ENCODE data around the gene GLIPR1L1.
"Not testable (repeated sequence)": the region's sequence is repeated elsewhere in the genome, so short reads cannot be mapped to it uniquely, and the experiment has no call there.

The GLIPR1L1 gene, protein sequence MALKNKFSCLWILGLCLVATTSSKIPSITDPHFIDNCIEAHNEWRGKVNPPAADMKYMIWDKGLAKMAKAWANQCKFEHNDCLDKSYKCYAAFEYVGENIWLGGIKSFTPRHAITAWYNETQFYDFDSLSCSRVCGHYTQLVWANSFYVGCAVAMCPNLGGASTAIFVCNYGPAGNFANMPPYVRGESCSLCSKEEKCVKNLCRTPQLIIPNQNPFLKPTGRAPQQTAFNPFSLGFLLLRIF

DNA sequence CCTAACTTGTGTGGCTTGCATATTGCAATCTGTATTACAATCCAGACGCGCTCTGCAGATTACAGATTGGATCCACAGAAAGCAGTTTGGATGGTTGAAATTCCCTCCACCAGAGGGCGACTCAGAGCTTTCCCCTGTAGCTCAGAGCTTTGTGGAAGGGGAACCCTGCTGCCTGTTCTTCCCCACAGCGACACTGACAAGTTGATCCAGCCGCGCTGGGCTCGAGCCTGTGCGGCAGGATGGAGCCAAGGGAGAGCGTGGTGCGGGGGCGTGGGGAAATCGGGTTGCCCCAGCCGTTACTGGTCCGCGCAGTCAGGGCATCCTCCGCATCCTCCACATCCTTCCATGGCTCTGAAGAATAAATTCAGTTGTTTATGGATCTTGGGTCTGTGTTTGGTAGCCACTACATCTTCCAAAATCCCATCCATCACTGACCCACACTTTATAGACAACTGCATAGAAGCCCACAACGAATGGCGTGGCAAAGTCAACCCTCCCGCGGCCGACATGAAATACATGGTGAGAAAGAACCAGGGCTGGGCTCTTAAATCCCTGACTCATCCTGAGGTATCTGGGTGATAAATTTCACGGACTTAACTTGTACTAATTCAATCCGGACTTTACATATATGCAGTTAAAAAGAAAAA lies at the start of gene GLIPR1L1:
GLIPR1L1 (plus strand) TSS at position 287 of the 647 bp plus-strand sequence; CDS start at position 346, 59 bp downstream.
- peak; percentile 96 for DNase-seq

DNA sequence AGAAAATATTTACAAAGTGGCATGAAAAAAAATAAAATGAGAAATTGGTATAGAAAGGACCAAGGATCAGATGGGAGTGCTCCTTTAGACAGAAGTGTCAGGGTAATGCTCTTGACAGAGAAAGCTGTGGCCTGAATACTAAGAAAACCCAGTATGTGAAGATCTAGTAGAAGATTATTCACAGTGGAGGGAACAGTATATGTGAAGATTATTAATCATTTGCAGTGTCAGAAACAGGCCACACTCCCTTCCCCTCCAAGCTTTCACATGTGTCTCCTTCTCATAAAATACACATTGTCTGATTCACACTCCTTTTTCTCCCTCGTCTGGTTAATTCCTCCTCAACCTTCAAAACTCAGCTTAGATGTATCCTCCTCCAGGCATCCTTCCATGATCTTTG lies 45.6 kb upstream of the GLIPR1L1 start:
- DNase-seq, result no peak

DNA sequence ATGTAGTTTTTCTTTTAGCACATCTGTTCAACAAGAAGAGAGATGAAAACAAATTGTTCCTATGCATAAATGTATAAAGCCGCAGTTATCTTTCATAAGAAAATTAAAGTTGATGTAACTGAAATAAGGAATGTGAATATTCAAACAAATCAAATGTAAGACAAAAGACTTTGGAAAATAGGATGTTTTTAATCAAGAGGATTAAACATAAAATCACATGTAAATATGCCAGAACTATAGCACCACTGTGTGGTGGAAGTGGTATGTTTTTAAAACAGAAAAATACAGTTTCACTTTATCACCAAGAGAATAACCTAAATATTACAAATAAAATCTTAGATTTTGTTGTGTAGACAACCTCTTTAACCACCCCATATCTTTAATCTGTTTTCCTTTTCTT lies 44.7 kb upstream of the GLIPR1L1 start:
- DNase-seq, result peak; percentile 42

DNA sequence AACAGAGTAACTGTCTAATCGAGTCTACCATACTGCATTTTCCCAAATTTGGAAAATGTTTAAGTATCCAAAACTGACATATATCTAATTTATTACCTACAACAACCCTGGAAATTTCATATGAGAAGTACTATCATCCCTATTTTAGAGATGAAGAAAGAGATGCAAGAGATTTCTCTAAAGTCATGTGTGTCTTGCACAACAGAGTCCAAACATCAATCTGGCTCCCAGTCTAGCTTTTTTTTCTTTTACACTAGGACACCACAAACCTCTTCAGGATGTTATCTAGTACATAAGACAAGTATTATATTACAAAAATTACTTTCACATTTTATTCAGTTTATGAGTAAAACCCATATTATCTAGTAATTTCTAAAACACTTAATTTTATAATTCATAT lies 43.5 kb upstream of the GLIPR1L1 start:
- DNase-seq, result no peak

DNA sequence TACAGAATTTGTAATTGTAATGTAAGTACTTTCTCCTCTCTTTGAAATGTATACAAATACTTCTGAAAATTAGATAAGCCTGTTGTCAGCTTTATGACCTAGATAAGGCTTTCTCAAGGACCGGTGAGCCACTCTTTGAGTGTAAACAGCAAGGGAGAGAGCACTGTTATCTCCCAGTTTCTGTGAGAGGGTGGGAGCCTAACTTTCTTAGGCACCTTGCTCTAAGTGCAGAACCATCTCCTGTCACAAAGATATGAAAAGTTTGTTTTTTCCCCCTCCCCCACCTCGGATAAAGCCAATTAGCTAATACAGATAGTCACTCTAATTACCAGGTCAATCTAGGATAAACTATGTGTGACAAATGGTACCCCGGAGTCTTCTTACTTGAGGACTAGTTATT lies 40.1 kb upstream of the GLIPR1L1 start:
- DNase-seq, result no peak

DNA sequence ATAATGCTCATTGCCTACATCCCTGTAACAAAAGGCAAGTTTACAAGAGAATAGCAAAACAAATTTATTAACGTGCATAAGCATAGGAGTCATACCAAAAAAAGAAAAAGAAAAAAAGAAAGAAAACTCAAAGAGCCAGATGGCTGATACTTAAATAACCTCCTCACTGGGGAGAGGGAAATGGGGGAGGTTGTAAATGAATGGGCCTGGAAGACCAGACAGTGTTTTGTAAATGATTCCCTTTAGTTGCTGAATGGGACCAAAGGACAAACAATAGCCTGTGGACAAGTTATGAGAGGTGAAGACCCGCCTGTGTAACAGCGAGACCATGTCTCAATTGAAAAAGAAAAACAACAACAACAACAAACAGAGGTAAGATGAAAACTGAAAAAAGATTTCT lies 39.7 kb upstream of the GLIPR1L1 start:
- DNase-seq, result no peak

DNA sequence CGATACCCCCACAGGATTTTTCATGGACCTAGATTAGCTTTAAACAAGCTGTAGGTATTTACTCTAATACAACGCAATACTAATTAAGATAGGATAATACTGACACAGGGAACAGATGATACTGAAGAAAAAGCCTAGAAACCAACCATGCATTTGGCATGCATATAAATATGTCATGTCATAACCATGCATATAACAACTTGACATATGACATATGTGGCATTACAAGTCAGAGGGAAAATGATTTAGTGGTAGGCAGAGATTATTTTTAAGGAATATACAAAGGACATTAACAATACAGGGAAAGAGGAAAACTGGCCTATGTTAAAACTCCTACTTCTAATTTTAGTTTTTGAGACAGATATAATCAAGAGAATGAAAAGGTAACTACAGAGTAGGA lies 32.2 kb upstream of the GLIPR1L1 start:
- DNase-seq, result no peak

DNA sequence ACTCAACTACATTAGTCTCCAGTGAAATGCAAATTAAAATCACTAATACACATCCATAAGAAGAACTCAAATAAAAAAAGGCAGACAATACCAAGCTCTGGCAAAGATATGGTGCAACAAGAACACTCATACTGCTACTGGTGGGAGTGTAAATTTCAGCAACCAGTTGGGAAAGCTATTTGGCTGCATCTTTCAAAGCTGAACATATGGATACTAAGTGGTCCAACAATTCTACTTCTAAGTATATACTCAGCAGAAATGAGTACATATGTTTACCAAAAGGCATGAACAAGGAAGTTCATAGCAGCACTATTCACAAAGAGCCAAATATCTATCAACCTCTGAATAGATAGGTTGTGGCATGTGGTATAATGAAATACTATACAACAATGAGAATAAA lies 31.7 kb upstream of the GLIPR1L1 start:
- DNase-seq, result no peak

DNA sequence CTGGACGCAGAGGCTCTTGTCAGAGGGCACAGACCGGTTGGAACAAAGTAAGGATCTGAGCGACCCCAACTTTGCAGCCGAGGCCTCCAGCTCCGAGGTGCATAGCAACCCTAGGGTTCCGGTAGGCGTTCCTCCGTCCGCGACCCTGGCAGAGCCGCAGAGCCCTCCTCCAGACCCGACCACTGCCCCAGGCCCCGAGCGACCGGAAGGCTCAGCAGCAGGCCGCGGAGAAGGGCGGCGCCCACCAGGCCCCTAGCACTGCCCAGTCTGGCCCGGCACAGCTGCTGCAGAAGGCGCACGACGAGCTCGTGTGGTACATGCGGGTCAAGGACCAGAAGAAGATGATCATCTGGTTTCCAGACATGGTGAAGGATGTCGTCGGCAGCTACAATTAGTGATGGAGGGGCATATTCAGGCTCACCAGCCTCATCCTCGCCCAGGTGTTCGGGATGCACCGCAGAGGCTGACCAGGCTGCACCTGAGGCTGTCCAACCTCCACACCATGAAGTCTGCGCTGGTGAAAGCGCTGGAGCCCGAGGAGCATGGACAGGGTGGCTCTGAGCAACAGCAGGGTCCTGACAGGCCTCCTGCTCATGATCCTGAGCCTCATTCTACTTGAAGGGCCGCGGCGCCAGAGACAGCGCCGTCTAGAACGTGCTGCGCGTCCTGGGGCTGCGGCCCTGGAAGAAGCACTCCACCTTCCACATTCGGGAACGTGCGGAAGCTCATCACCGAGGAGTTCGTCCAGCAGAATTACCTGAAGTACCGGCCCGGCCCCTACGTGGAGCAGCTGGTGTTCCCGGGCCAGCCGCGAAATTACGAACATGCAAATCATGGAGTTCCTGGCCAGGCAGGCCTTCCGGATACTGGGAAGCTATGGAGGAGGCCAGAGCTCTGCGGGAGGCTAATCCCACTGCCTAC lies 28.8 kb upstream of the GLIPR1L1 start:
- DNase-seq, result no peak

DNA sequence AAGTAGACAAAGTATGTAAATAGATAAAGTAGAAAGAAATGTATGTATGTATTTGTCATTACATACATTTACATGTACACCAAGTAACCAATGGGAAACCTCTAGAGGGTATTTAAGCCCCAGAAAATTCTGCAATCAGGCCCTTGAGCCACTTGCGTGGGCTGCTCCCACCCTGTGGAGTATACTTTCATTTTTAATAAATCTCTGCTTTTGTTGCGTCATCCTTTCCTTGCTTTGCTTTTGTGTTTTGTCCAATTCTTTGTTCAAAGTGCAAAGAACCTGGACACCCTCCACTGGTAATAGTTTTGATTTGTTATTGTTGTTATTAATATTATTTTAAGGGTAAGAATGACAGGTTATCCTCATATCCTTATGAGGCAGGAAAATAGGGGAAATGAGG lies 26.2 kb upstream of the GLIPR1L1 start:
- no peak for DNase-seq

DNA sequence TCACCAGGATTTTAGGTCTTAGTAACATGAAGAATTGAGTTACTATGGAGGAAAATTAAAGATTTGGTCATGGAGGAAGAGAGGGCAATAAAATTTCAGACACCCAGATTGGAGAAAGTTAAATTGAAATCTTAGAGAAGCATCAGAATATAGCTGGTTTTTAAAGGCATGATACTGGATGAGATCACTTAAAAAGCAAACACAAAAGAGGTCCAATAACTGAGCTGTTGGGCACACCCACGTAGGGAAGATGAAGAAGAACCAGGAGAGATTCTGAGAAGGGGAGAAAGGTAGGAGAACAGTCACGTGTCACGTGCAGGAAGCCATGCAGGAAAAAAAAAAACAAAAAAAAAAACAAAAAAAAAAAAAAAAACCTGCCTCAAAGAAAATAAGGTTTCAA lies 23.1 kb upstream of the GLIPR1L1 start:
- no peak for DNase-seq

DNA sequence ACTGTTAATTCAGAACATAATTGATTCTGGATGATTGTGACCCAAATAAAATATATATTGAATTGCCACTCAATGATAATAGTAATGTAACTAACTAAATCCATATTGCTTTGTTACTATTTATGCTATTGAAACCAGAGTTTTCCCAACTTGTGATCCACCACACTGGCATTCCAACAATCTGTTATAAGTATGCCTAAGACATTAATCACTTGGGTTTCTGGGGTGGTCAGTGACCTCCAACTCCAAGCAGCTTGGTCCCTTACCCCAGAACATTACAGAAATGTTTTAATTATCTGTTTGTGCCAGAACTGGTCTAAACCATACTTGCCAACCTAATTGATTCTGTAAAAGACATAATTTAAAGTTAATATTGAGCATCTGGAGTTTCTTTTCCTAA lies 19.0 kb upstream of the GLIPR1L1 start:
- DNase-seq, result no peak

DNA sequence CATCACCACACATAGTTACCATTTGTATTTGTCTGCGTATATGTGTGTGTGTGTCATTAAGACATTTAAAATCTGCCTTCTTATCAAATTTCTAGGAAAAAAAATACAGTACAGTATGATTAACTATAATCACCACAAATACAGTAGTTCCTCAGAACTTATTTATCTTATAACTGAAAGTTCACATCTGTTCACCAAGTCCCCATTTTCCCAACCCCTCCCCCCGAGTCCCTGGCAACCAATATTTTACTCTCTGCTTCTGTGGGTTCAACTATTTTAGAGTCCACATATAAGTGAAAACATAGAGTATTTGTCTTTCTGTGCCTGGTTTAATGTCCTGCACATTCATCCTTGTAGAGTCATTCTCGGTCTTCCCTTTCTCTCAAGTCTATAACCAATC lies 16.7 kb upstream of the GLIPR1L1 start:
- no peak for DNase-seq

DNA sequence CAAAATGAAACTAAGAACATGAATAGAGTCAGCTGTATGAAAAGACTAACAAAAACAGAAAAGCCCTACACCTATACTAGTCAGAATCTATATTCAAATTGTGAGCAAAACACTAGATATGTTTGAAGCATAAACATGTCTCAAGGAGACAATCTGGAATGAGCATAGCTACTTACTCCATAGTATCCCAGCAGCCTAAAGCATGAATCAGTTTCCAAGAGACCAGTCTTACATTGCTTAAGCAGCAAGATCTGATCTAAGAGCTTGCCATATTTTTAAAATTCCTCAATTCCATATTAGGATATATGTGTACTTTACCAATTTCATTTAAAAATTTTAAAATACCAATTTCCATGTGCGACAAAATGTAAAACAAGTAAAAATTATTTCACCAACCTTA lies 12.0 kb upstream of the GLIPR1L1 start:
- no peak for DNase-seq

DNA sequence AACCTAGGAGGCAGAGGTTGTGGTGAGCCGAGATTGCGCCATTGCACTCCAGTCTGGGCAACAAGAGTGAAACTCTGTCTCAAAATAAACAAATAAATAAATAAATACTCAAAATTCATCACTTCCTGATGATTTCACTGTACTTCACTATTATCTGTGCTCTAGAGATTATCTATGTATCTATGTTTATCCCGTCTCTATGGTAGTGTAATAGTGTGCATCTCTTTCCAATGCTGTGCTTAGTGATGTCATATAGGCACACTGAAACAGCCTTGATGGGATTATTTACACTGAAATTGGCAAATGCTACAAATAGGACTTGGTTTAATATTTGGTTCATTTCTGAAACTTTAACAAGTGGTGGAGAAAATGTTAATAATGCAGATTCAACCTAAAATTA lies 10.8 kb upstream of the GLIPR1L1 start:
- DNase-seq, result peak; percentile 45

DNA sequence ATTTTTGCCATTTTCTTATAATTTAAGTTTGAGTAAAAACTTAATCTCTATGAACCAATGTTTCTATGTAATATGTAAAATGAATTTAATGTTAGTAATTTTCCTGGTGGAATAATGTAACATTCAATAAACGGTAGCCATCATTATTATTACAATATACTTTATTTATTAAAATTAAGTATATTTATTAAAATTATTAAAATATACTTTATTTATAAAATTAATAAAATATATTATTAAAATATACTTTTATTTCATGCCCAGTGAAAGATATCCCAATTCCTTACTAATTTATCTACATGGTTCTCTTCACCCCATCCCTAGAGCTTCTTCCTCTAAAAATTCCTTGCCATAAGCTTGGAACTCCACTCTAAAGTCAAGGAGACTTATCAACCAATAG lies 6.8 kb upstream of the GLIPR1L1 start:
- no peak for DNase-seq

DNA sequence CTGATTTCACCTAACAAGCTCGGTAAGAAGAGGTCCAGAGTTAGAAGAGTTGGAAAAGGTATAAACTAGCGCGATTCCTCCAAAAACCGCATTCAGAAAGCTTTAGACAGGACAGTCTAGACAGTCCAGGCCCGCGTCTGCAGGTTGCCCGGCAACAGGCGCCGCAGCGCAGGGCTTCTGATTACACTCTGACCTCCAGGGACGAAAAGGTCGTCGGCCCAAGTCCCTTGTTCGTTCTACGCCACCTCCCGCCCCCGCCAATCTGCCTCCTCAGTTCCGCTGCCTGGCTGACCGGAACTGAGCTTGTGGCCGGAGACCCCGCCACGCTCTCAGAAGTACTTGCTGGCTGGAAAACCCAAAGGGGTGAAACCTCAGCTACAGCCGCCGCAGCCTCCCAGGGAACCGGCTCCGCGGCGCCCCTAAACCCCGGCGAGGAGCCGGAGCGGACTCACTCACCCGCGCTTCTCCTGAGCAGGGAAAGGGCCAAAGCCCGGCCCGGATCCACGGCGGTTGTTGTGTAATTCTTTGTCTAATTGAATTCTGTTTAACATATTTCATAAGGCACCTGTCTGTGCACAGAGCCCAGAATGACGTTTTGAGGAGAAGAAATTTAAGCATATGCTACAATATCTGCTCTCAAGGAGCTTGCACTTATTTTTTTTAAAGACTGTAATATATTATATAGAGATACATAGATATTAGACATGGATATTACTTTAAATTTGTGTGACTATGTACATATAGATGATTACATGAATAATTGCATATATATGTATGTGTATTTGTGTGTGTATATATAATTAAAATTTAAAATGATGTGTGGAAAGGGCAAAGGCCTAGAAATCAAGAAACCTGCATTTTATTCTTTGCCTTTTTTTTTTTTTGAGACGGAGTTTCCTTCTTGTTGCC lies 4.3 kb upstream of the GLIPR1L1 start, which contains the start of gene CAPS2:
CAPS2 (minus strand) TSS at position 407 of the 909 bp plus-strand sequence. CDS start 3,826 bp downstream, outside the sequence.
- DNase-seq, result peak; percentile 96

DNA sequence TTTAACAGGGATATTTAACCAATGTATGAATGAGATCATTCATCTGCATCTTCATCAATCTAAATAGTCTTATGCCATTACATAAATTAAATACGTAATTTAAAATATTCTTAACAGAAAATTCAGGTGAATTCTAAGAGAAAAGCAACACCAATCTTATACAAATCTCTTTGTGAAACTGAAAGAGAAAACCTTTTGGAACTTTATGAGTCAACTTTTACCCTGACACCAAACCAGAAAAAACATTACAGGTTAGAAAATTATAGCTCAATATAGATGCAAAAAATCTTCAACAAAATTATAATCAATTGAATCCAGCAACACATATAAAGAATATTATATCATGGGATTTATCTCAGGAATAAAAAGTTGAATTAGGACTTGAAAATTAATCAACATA lies 3.4 kb downstream of the GLIPR1L1 start:
- DNase-seq, result no peak

DNA sequence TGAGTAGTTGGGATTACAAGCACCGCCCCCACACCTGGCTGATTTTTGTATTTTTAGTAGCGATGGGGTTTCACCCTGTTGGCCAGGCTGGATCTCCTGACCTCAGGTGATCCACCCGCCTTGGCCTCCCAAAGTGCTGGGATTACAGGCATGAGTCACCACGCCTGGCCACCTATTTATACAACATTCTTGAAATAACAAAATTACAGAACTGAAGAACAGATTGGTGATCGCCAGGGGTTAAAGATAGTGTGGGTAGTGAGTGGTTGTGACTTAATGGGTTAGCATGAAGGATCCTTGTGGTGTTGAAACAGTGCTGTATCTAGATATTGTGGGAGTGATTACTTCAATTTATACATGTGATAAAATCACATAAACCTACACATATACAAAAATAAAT lies 7.4 kb downstream of the GLIPR1L1 start:
- DNase-seq, result no peak

DNA sequence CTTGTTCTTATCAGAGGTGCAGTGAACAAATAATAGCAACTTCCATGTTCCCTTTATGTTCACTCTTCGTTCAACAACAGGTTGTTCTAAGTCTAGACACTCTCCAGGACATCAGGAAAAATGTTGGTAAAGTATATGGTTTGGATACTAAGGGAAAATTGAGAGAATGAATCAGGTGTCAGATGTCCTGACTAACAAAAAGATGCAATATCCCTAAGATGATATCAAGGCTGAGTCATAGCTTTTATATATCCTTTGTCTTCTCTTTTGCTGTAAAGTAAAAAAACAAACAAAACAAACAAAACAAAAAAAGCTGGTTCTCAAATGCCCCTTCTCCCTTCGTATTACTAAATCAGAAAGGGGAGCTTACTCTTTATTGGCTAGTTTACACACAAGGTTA lies 11.1 kb downstream of the GLIPR1L1 start:
- DNase-seq, result peak; percentile 66

DNA sequence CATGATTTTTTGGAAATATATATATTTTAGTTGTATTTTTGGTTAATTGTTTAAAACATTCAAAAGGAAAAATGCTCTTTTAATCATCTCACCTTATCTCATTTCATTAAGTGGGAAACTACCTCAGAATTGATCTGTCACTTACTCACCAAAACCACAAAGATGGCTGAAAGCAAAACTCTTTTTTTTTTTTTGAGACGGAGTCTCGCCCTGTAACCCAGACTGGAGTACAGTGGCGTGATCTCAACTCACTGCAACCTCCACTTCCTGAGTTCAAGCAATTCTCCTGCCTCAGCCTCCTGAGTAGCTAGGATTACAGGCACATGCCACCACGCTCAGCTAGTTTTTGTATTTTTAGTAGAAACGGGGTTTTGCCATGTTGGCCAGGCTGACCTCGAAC lies 11.7 kb downstream of the GLIPR1L1 start:
- DNase-seq, result not testable (repeated sequence)

DNA sequence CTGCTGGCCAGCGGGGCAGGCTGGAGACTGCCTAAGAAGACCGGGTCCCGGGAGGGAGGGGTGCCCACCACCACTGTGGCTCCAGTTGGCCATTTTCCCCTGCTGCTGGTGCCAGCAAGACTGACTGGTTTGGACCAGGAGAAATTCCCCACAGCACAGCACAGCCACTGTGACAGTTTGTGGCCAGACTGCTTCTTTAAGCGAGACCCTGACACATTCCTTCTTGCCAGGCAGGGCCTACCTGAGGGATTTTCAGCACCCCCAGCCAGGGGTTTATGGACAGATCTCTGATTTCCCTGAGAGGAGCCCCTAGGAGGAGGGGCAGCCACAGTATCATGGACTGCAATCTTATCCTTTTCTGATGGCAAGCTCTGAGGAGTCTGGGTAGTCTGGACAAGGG lies 15.5 kb downstream of the GLIPR1L1 start:
- DNase-seq, result no peak

DNA sequence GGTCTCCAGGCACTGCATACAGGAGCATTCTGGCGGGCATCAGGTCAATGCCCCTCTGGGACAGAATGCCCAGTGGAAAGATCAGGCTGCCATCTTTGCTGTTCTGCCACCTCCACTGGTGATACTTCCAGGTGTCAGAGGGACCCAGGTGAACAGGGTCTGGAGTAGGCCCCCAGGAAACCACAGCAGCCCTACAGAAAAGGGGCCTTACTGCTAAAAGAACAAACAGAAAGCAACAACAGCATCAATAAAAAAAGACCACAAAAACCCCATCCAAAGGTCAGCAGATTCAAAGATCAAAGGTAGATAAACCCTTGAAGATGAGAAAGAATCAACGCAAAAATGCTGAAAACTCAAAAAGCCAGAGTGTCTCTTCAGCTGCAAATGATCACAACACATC lies 15.9 kb downstream of the GLIPR1L1 start:
- DNase-seq, result no peak
